ENCODE measurements around the gene KCNK7.

The KCNK7 gene

DNA sequence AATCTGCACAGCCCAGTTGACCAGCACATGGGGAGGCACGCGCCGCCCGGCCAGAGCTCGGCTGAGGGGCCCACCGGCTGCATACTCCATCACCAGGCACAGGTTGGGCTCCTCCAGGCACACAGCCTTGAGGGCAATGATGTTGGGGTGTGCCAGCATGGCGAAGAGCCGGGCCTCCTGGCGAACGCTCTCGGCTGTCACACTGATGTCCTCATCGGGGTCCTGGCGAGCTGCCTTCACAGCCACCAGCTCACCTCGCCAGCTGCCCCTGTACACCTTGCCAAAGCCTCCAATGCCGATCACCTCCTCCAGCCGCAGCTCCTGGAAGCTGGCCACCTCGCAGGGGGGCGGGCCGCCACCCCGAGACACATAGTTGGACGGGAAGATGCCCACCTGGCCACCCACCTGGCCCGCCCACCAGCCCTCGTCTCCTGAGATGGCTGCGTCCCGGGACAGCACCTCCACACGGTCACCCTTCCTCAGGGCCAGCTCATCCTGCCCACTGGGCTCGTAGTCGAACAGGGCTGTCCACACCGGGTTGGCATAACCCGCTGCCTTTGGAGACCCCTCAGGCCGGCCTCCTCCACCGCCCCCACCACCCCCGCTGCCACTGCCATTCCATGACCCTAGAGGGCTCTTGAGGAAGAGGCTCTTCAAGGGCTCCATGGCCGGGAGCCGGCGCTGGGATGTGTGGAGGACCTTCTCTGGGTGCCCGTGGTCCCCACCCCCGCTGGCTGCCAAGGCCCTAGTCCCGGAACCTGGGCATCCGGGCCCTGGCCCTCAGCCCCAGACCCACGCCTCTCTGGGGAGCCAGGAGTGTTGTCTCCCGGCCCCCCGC lies 17.7 kb upstream of the KCNK7 start:
- no peak for DNase-seq (ENCODE audit: low read depth)
- peak overlapping the region; percentile 62 for H3K4me3 ChIP-seq (ENCODE audit: low read depth, low read length)

DNA sequence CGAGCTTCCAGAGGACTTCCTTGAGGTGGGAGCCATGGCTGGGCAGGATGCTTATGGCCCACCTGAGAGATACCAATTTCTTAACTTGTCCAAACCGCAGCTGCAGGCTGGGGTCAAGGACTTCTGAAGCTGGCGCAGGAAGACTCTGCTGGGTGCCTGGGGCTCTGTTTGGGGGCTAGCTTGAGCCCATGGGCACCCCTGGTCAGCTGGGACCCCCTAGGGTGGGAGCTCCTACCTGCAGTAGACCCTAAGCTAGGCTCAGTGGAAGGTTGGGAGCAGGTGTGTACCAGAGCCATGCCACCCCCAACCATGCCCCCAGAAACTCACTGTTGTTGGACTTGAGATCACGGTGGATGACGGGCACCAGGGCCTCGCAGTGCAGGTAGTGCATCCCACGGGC lies 17.1 kb upstream of the KCNK7 start:
- no peak for DNase-seq (ENCODE audit: low read depth)
- H3K4me3 ChIP-seq (ENCODE audit: low read depth, low read length): peak overlapping the region; percentile 62

DNA sequence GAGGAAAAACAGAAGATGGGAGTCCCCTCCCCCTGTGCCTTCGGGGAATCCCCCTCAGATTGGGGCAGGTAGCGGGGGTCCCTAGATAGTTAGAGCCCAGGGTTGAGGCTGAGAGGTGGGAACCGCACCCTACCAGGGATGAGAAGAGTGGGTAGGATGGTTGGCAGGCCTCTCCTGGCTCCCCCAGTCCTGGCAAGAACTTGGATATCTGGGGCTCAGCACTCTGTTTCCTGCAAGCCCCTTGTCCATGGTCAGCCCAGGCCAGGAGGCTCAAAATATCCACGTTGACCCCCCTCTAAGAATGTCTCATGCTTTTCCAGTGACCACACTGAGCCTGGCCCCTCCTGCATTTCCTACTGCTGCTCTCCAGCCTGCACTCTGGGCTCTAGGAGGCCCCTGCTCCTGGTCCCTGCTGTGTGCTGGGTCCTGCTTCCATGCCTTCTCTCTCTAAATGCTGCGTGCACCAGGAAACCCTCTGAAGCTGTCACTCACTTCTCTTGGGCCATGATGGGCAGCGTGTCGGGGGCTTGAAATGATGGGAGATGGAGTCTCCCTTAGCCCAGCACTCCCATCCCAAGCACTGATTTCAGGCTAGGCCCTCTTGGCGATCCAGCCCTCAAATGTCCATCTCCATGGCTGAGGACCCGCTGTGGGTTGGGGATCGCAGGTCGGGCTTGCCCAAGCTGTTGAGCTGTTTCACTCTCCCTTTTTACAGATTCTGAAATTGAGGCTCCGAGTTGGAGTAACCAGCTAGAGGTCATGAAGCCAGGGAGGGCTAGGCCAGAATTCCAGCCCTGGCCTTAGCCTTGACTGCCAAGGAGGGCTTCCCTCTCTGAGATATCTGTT lies 16.4 kb upstream of the KCNK7 start:
- peak overlapping the region; percentile 62 for H3K4me3 ChIP-seq (ENCODE audit: low read depth, low read length)

DNA sequence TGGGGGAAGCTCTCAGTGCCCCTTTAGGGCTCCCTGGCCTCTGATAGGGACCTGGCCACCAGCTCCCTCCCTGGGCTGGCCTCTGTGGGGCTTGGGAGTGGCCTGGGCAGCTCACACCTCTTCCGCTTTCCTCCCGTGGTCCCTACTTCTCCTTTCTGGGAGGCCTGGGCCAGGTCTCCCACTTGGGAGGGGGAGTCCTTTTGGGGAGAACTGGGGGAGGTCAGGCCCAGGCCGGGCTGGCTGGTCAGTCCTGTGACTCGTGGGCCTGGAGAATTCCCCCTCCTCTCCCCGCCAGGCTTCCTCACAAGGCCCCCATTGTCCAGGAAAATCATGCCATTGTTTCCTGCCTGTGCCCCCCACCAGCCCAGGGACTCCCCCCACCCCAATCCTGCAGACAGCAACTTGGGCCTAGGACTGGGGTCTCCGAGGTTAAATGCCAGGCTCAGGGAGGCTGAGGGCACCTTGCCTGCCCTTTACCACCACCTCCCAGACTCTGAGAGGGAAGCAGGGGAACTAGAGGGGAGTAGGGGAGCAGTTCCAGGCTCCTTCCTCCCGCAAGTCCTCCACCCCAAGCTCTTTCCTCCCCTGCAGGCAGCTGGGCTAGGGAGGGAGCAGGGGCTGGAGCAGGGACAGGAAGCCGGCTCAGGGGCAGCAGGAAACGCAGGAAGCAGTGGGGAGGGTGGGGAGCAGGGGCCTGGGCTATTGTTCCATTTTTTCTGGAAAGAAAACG lies 15.6 kb upstream of the KCNK7 start:
- H3K4me3 ChIP-seq (ENCODE audit: low read depth, low read length): peak overlapping the region; percentile 62
- no peak for DNase-seq (ENCODE audit: low read depth)

More for the DNA sequence above, 16.4 kb upstream of the KCNK7 start:
- no peak for DNase-seq (ENCODE audit: low read depth)

DNA sequence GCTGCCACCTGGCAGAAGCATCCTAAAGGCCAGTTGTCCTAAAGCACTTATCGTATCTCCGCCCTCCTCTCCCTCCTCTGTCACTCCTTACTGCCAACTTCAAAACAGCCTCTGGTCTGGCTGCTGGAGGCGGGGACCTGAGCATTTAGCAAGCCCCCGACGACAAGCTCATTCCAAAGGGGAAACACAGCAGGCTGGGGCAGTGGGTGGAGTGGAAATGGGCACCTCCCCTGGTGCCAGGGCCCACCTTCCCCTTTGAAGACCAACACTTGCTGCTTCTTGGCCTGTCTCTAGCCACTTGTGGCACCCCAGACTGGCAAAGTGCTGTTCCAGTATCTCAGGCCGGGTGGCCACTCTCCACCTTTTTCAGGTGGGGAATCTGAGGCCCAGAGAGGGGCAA lies 14.8 kb upstream of the KCNK7 start:
- no peak for DNase-seq (ENCODE audit: low read depth)
- no peak overlapping the region for H3K4me3 ChIP-seq (ENCODE audit: low read depth, low read length)

DNA sequence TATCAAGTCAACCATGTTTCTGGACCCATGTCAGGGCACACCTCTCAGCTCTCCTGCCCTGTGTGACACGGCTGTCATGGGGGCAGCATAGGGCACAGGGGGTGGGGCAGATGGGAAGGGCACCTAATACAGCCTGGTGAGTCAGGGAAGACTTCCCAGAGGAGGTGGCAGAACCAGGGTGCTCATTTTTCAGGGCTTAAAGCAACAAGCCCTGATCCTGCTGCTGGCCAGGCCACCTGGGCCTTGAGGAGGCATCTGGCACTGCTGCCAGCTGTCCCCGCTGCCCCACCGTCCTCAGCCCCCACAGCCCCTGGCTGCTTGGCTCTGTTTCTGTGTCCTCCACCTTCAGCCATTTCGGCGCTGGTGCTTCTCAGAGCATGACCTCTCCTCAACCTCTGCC lies 14.1 kb upstream of the KCNK7 start:
- no peak for DNase-seq (ENCODE audit: low read depth)
- no peak overlapping the region for H3K4me3 ChIP-seq (ENCODE audit: low read depth, low read length)

DNA sequence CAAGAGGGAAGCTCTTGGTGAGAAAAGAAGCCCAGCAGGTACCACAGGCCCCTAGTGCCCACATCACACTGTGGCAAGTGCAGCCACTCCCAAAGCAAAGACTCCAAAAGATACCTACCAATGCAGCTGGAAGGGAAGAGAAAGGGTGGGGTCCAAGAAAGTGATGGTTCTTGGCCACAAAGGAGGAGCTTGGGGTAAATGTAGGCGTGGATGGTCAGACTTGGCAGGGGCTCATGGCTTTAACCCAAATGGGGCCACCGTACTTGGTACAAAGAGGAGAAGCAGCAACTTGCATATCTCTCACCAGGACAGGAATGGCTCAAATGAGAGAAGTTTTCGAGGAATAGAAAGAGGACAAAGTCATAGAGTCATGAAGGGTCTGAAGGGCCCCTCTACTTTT lies 13.6 kb upstream of the KCNK7 start:
- DNase-seq (ENCODE audit: low read depth): no peak
- no peak overlapping the region for H3K4me3 ChIP-seq (ENCODE audit: low read depth, low read length)

DNA sequence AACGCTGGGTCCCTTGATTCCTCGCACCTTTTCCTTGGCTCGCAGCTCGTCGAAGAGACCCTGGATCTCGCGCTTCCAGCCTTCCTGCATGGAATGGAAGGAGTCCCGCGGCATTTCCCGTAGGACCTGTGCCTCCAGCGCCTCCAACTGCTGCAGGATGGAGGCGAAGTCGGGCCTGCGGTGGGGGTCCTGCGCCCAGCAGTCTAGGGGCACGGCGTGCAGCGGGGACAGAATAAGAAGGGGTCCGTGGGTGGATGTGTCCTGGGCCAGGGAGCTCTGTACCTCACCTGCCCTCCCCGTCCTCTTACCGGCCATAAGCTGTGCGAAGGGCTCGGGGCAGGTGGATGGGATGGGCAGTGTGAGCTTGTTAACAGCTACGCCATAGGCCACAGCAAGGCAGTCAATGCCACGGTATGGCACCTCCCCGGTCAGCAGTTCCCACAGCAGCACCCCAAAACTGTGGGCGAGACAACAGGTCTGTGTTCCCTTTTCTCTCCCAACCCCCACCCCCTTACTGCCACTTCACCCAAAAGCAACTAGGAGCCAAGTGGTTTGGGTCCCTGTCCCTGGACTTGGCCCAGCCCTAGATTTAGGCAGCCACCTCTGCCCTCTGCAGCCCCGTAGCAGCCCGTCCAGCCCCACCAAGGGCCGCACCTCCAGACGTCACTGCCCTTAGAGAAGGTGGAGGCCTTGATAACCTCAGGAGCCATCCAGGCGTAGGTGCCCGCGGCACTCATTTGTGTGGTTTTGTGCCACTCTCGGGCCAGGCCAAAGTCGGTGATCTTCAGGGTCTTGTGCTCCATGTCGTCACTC lies 12.2 kb upstream of the KCNK7 start:
- H3K4me3 ChIP-seq (ENCODE audit: low read depth, low read length): peak overlapping the region; percentile 35

DNA sequence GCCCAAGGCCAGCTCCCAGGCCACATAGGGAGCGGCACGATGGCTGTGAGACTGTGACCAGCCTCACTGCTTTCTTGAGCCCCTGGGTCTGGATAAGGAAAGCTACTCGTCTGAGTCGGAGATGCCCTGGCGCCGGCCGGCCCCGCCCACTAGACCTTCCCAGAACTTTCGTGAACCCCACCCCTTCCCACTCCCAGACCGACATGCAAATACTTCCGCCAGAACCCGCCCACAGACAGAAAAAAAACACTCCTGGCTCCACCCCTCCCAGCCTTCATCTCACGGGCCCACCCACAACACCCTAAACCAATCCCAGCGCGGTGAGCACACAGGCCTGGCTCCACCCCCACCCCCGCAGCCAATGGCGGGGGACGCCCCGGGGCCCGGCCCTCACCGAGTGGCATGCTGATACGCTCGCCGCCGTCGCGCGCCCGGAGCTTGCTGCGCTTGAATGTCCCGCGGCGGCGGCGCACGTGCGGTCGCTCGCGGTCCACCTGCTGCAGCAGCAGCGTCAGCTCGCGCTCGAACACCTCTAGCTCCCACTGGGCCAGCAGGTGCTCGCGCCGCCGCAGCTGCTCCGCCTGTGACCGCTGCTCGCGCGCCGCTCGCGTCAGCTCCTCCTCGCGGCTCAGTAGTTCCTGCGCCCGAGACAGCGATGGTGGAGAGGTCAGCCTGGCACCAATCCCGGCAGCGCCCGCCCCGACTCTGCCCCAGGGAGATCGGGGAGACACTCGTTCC lies 11.4 kb upstream of the KCNK7 start:
- DNase-seq (ENCODE audit: low read depth): peak; percentile 84
- peak overlapping the region; percentile 35 for H3K4me3 ChIP-seq (ENCODE audit: low read depth, low read length)

More for the DNA sequence above, 12.2 kb upstream of the KCNK7 start:
- no peak for DNase-seq (ENCODE audit: low read depth)

DNA sequence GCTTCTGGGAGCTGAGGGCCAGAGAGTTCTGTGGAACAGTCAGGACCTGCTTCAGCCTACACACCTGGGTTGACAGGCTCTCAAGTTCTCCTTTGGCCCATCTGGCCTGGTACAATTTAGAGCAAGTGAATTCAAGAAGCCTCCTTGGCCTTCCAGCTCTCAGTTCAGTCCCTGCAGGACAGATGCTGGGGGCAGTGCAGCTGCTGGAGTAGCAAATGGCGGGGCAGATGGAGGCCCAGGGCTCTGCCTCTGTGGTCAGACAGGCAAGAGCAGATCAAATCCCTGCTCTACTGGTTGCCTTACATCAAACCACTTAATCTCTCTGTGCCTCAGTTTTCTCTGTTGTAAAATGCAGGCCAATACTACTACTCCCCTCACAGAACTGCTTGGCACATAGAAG lies 8.7 kb upstream of the KCNK7 start:
- no peak overlapping the region for H3K4me3 ChIP-seq (ENCODE audit: low read depth, low read length)
- no peak for DNase-seq (ENCODE audit: low read depth)

DNA sequence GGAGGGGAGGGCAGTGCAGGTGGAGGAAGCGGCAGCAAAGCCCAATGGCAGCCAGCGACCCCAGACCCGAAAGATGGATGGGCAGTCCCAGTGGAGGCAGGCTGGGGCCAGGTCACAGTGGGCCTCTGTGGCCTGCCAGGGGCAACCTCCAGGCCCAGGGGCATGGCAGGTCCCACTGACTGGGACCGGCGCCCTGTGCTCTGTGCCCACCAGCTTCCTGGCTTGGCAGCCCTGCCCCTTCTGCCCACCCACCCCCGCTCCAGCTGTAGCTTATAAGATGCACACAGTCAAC lies 4.3 kb upstream of the KCNK7 start:
- no peak for DNase-seq (ENCODE audit: low read depth)
- no peak overlapping the region for H3K4me3 ChIP-seq (ENCODE audit: low read depth, low read length)

DNA sequence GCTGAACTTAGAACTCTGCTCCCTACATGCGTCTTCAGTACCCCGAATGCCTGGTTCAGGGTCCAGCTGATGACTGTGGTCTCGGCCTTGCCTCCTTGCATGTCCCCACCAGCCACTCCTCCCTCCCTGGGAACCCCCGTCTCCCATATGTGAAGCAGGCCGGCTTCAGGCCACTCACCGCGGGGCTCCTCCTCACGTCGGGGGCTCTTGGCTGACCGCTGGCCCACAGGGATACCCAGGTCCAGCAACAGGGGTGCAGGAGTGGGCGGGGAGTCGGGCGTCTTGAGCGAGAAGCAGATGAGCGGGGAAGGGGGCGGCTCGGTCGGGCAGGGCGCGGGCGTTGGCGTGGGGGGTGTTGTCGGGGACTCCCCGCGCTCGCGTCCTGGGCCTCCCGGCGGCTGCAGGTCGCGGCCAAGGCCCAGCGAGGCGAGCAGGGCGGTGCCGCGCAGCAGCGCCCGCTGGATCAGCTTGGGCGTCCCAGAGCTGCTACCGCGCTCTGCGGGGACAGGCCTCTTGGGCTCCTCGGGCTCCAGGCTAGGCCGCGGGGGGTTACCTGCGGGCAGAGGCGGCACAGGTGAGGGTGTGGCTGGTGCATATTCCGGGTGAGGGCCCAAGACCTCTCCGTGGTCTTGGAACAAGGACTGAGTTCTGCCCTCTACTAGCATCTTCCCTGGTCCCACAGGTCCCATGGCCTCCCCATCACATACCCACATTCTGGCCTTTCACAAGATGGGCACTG lies 3.8 kb upstream of the KCNK7 start:
- no peak for DNase-seq (ENCODE audit: low read depth)
- H3K4me3 ChIP-seq (ENCODE audit: low read depth, low read length): no peak overlapping the region

DNA sequence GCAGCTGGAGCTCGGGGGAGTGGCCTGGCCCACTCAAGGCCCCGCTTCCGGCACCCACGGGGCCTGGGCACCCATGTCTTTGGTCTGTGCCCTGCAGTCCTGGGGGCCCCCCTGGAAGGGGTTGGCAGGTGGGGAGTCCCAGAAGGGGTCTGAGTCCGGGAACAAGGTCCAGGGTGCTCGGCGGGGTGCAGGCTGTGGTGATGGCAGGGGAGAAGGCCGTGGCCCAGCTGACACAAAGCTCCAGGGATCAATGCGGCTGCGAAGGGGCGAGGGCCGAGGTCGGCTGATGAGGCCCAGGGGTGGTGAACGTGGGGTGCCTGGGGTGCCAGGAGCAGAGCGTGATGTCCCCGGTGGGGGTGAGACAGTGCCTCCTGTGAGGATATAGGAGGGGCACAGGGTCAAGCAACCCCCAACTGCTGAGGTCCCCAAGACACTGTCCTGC lies 2.7 kb upstream of the KCNK7 start:
- no peak for DNase-seq (ENCODE audit: low read depth)
- H3K4me3 ChIP-seq (ENCODE audit: low read depth, low read length): no peak overlapping the region

DNA sequence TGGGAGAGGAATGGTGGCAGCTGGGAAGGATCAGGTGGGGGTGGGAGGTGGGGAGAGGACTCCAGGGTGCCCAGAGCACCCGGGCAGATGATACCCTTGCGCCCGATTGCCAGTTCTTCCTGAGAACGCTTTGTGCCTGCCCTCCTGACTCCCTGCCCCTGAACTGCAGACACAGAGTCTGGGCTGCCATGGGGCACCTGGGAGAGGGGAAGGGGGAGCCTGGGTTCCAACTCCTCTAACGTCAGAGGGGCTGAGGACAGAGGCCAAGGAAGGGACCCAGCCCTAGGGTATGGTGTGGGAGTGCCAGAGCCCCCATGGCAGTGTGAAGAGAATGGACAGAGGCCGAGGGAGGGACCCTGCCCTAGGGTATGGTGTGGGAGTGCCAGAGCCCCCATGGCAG lies 920 bp upstream of the KCNK7 start:
- no peak overlapping the region for H3K4me3 ChIP-seq (ENCODE audit: low read depth, low read length)
- no peak for DNase-seq (ENCODE audit: low read depth)

DNA sequence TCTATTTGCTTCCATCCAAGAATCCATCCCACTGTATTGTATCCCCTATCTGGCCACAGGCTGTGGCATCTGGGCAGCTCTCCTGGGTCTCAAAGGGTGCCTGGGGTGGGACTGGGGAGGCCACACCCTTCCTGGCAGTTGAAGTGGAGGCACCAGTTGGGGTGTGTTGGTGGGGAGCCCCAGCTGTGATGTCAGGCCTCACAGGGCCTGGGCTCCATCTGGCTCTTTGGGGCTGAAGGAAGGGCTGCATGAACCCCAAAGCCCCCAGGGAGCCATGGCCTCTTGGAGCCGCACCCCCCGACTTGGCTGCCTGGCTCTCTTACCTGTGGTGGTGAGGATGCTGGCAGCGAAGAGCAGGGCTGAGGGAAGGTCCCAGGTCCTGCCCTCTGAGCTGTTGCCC lies 469 bp downstream of the KCNK7 start:
- no peak for DNase-seq (ENCODE audit: low read depth)
- no peak overlapping the region for H3K4me3 ChIP-seq (ENCODE audit: low read depth, low read length)

DNA sequence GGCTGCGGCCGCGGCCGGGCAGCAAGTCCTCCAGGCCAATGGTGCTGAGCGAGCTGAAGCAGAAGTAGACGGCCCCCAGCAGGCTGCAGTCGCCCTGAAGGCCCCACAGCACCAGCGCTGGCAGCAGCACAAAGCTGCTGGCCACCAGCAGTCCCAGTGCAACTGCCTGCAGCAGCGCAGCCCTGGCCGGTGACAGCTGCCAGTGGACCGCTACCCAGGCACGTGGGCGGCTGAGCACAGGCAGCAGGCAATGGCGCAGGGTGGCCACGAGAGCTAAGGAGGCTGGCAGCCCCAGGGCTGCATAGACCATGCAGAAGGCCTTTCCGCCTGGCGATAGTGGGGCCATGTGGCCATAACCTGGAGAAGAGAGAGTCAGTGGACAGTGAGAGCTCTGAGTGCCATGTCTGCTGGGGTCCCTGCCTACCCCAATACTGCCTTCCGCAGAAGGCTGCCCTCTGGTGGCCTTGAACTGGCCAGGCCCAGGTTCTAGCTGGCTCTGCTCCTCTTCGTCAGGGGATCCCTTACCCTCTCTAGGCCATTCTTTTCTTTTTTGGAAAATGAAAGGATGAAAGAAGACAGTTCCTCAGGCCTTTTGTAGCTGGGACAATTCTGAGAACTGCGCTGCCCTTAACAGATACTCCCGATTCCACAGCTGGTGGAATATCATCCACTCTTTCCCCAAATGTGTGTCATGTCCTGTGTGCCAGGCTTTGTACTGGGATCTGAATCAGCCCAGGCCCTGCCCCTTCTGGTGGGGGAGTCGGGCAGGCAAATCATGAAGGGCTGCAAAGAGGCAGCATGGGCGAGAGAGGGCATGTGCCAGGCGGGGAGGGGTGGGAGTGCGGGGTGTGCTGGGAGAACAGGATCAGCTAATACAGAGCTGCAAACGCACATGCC lies 1.8 kb downstream of the KCNK7 start:
- no peak overlapping the region for H3K4me3 ChIP-seq (ENCODE audit: low read depth, low read length)
- DNase-seq (ENCODE audit: low read depth): no peak

DNA sequence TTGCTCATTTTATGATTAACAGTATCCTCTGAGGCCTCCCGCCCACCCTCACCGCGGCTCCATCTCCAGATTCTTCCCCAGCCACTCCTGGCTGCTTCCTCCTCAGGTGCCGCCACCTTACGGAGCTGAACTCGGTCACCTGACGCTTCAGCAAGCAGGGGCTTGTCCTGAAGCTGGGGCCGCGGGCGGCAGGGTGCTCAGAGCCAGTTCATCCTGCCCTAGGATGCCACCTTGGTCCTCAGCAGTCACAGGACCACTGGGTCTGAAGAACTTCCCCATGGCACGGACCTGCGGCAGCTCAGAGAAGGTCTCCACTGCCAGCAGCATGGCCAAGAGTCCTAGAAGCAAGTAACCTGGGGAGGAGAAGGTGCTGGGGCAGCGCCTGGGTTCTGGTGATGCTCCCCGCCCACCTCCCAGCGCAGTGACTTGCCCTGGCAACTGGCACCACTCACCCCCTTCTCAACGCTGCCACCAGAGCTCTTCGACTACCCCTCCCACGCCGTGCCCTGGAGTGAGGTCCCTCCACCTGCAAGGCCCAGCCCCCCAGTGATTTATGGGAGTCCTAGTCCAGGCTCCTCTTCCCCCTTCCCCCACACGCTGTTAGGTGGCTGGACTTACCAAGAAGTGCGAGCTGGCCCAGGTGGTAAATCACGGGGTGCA lies 2.6 kb downstream of the KCNK7 start:
- no peak overlapping the region for H3K4me3 ChIP-seq (ENCODE audit: low read depth, low read length)
- DNase-seq (ENCODE audit: low read depth): no peak

All from skeletal muscle cell (primary cell).